G401 (cell line): ENCODE data around the gene VSIG2. TPM values are rescaled to one million over a fixed set of nuclear protein-coding genes. Genes with fewer than 3 reads are reported as not detected.
A peak's percentile ranks its signal among the peaks of the same experiment; 100 is the strongest.

Experiments used
- DNase-seq: peaks from one replicate; pipeline ENCODE4 v3.0.0-alpha.2; 2015; ENCODE audit warnings: low spot score
- in situ Hi-C: cut with HindIII; loops from 2 replicates; pipeline ENCODE4 v1.10.0; 2016; ENCODE audit warnings: low sequenced_read_pairs, mixed read lengths
- total RNA-seq: library from RNA; depleted of rRNA; stranded (reverse); fragments of >200 nt; shearing (Covaris generic); gene quantifications from 2 replicates; pipeline ENCODE4 v1.2.3, GENCODE V29; 2014

VSIG2 gene
- total RNA-seq, 1 experiment from 2014 or later: not detected

- in situ Hi-C loops: no loop called here
- no peak for DNase-seq
These were observed 16.9 kb upstream of the VSIG2 start for GRCh38 chr11:124768914-124769313.

GRCh38 chr11:124766156-124766555, 14.1 kb upstream of the VSIG2 start:
- in situ Hi-C loops: no loop called here
- no peak for DNase-seq

GRCh38 chr11:124763156-124763947, 11.3 kb upstream of the VSIG2 start:
- peak; percentile 75 for DNase-seq
- in situ Hi-C loops: no loop called here

GRCh38 chr11:124762624-124763155, 10.6 kb upstream of the VSIG2 start:
- in situ Hi-C loops: no loop called here
- DNase-seq: no peak

GRCh38 chr11:124762105-124762623, 10.1 kb upstream of the VSIG2 start, which contains the start of gene ESAM:
Gene ESAM, minus strand, starts transcription at chr11:124762290. Its CDS starts 136 bp downstream, at chr11:124762154.
- DNase-seq: no peak
- in situ Hi-C loops: no loop called here

GRCh38 chr11:124761301-124762104, 9.4 kb upstream of the VSIG2 start:
- no peak for DNase-seq
- in situ Hi-C loops: no loop called here

GRCh38 chr11:124760806-124761205, 8.8 kb upstream of the VSIG2 start:
- in situ Hi-C loops: no loop called here
- no peak for DNase-seq

GRCh38 chr11:124760205-124760652, 8.2 kb upstream of the VSIG2 start:
- in situ Hi-C loops: no loop called here
- no peak for DNase-seq

- in situ Hi-C loops: no loop called here
- DNase-seq: no peak
These were observed 7.5 kb upstream of the VSIG2 start for GRCh38 chr11:124759266-124760204.

GRCh38 chr11:124758355-124759265, 6.6 kb upstream of the VSIG2 start:
- in situ Hi-C loops: no loop called here
- DNase-seq: peak; percentile 44

- DNase-seq: no peak
- in situ Hi-C loops: no loop called here
These were observed 5.3 kb upstream of the VSIG2 start for GRCh38 chr11:124757320-124757719.

- no peak for DNase-seq
- in situ Hi-C loops: no loop called here
These were observed 4.7 kb upstream of the VSIG2 start for GRCh38 chr11:124756753-124757227.

GRCh38 chr11:124756033-124756752, 4.1 kb upstream of the VSIG2 start:
- in situ Hi-C loops: no loop called here

GRCh38 chr11:124754710-124755109, 2.7 kb upstream of the VSIG2 start:
- in situ Hi-C loops: no loop called here
- DNase-seq: no peak

More at GRCh38 chr11:124756033-124756752, 4.1 kb upstream of the VSIG2 start:
- no peak for DNase-seq

GRCh38 chr11:124754309-124754708, 2.3 kb upstream of the VSIG2 start:
- in situ Hi-C loops: no loop called here

GRCh38 chr11:124753624-124754023, 1.6 kb upstream of the VSIG2 start:
- in situ Hi-C loops: no loop called here

More at GRCh38 chr11:124754309-124754708, 2.3 kb upstream of the VSIG2 start:
- DNase-seq: no peak

GRCh38 chr11:124753205-124753604, 1.1 kb upstream of the VSIG2 start:
- in situ Hi-C loops: no loop called here
- DNase-seq: no peak

More at GRCh38 chr11:124753624-124754023, 1.6 kb upstream of the VSIG2 start:
- DNase-seq: no peak
